CD4-positive, alpha-beta T cell treated with Interleukin-15 for 4 hours (primary cell): Measurements from ENCODE around the gene ANO4.
"Not testable (repeated sequence)": the region's sequence is repeated elsewhere in the genome, so short reads cannot be mapped to it uniquely, and the experiment has no call there.

Experiments
- DNase-seq: peaks from one replicate; pipeline ENCODE4 v3.0.0-alpha.2; 2020; ENCODE audit warnings: low spot score

Gene ANO4

DNA sequence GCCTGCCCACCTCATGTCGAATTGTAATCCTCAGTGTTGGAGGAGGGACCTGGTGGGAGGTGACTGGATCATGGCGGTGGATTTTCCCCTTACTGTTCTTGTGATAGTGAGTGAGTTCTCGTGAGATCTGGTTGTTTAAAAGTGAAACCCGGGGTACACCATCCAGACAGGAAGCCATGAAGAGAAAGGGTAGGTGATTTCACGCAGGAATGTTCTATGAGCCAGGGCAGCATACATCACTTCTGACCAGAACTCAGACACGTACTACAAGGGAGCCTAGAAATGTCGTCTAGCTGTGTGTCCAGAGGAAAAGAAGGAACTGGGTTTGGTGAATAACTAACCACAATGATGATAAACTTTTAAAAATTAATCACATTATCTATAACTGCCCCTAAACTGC, 80.6 kb downstream of the ANO4 start:
- no peak for DNase-seq

DNA sequence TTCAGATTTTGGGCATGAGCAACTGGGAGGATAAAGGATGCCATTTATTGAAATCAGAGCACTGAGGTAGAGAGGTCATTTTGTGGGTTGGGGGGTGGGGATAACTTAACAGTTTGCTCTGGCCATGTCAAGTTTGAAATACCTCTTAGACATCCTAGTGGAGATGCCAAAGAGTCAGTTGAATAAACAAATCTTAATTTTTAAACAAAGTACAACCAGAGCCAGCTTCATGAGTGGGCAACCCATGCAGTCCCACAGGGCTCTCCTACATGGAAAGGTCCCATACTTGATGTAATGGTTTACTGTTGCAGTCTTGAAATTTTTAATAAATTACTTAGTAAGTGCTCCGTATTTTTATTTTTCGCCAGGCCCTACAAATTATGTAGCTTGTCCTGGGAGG, 81.2 kb downstream of the ANO4 start:
- no peak for DNase-seq

DNA sequence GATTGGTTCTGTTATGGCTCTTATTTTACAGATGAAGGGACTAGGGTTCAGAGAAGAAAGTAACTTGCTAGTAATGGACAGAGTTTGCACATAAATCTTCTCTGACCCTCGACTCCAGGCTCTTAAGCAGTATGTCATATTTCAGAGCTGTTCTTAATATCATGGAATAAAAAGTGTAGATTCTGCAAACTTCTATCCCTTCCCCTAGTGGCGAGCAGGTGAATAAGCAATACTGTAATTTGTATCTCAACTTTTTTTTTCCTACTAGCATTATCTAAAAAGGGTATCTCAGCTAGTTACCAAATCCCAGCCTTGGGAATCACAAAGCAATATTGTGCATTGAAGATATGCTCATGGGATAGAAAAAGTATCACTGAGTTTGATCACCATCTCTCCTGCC, 83.2 kb downstream of the ANO4 start:
- no peak for DNase-seq

DNA sequence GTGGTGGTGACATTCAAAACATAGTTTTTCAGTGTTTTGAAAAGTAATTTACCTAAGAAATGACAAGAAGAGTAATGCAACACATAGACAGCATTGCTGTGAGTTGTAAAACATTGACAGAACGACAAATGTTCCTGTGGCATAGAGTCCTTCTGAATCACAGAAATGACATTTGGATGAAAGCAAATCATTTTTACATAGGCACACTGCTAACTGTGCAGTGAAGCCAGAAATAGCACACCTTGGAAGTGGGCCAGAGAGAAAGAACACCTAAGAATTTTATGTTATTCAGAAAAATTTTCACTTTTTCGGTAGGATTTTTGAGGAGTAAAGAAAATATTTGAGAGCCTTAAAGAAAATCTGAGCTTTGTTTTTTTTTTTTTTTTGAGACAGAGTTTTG, 100.6 kb downstream of the ANO4 start:
- no peak for DNase-seq

DNA sequence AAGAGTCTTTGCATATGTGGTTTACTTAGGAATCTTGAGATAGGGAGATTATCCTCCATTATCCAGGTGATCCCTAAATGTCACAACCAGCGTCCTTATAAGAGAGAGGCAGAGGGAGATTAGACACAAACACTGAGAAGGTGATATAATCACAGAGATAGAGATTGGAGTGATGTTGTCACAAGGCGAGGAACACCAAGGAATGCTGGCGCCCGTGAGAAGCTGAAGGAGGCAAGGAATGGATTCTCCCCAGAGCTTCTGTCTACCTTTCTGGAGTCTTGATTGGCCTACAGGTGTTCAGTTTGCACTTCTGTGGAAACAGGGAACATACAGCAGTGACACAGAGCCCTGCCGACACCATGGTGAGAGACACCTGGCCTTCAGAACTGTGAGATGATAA, 101.6 kb downstream of the ANO4 start:
- no peak for DNase-seq

DNA sequence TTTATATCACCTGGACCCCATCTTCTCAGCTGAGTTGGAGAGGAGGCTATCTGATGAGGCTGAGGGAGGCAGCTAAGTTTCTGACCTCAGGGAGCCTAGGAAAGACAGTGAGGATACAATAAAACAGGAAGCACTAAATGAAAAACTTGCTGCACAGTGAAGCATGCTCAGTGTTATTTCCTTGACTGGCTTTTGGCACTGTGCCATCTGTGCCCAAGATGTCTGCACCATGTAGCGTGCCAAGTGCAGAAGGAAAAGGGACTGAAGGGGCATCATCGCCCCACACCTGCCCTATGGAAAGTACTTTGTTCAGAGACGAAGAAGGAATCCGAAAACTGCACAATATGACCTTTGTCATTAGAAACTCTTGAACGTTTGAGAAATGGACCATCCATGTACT, 102.7 kb downstream of the ANO4 start:
- no peak for DNase-seq

DNA sequence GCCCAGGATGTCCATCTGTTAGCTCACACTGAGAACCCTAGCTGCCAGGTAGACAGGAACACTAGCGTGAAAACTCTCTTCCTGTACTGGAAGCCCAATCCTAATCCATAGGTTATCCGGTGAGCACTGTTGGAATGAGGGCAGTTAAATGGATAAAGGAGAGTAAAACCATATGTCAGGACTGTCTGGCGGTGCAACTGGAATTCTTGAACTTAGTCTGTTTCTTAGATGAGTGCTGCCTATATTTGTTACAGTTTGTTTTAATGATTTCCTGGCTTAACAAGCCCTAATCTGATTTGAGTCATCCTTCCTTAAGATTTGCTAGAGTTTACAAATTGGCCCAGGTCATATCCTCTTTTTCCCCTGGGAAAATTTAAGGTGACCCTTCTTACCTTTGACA, 104.7 kb downstream of the ANO4 start:
- no peak for DNase-seq

DNA sequence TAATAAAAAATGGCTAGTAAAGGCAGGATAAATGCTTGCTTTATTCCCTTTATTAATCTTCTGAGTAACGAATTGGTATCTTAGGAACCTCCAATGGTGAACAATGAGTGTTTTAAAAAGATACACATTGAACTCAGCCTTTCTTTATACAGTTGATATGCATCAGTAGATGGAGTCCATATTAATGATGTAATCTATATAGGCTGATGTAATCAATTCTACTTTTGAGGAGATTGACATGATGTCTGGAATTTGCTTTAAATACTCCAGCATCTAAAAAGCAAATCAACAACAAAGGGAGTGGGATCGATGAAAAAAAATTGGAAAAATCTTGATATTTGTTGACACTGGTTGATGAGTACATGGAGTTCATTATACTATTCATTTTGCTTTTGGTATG, 106.2 kb downstream of the ANO4 start:
- no peak for DNase-seq

DNA sequence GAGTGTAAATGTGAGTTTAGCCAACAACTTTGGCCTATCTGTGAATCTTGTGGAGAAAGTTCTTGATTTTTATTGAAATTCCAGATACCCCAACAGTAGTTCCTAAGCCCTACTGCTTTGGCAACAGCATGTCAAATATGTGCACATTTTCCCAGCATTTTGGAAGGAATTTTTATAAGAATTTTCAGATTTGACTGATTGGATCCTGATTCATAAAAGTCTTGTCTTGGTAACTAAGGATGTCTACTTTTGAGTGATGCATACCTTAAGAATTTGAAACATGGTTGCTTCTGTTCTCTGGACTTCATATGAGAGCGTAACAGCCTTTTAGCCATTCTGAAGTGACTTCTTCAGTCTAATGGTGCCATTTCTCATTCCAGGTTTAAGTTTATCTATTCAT, 106.7 kb downstream of the ANO4 start:
- DNase-seq, result no peak

DNA sequence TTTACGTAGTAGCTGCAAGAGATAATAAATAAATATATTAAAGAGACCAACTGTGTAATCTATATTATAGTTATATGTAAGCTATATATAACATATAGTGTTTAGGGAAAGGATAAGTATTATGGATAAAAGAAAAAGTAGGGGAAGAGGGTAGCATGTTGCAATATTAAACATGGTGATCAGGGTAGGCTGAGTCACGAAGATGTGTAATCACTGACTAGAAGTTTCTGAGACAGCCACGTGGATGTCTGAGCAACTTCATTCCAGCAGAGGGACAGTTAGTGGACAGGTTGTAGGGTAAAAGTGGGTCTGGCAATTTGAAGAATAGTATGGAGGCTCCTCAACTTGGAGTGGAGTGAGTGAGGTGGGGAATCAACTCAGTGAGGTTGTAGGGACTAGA, 109.7 kb downstream of the ANO4 start:
- DNase-seq, result no peak

DNA sequence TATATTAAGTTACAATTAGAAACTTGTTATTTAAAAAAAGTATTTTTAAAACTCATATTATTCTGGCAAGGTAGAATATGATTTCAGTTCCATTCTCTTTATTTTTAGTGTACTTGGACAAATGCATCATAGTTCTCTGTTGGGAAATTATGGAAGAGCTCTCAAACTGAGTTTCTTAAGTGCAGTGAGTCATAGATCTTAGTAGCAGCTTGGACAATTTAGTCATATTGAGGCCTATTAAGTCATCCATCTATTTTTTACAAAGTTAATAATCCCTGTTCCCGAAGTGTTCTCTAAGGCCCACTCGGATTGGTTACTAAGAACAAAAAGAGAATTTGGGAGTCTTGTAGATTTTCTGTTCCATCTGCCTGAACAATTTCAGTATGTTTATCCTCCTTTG, 113.9 kb downstream of the ANO4 start:
- no peak for DNase-seq

DNA sequence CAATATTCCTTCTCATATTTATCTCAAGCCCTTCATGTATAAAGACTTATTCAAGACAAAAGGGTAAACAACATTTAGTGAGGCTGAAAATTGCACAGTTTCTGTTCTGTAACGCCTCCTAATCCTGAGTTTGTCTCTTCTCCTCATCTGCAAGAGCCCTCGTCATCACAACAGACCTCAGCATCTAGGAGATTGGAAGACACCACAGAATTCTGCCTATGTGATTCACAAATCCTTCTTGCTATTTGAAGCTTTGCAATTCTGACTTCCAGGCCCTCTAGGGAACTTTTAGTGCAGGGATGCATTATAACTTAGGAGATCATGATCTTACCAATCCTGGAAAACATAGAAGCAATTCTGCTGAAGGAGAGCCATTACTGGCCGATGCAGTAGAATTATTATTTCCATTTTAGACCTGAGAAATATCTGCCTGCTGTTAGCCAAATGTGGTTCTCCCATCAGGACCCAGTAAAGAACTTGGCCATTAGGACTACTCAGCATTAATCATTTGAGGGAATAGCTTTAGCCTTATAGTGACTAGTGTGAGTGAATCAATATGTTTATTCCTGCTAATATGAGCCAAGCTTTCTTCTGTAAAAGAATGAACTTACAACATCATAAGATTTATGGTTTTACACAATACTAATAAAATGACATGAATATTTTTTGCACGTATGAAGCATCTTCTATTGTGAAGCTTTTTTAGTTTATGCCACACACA, 119.5 kb downstream of the ANO4 start:
- no peak for DNase-seq

DNA sequence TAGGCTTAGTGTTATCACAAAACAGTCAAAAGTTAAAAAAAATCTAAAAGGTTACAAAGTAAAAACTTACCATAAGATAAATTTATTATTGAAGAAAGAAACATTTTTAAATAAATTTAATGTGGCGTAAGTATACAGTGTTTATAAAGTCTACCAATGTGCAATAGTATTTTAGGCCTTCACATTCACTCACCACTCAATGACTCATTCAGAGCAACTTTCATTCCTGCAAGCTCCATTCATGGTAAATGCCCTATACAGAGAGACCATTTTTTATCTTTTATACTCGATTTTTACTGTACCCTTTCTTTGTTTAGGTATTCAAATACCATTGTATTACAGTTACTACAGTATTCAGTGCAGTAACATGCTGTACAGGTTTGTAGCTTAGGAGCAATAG, 124.5 kb downstream of the ANO4 start:
- DNase-seq, result no peak

DNA sequence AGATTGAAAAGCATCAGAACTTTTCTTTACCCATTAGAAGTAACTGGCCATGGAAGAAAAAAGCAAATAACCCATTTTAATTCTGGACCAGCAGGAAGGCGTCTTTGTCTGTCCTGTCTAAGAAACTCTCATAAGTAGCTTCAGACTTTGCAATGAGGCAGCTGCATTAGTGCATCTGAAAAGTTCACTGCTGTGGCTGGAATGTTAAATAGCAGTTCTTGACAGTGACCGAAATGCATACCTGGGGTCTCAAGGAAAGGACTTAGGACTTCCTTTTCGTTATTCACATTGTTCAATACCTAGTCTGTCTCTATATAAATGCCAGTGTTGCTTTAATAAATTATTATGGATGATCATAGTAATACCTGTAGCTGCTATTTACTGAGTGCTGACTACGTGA, 125.9 kb downstream of the ANO4 start:
- DNase-seq, result no peak

DNA sequence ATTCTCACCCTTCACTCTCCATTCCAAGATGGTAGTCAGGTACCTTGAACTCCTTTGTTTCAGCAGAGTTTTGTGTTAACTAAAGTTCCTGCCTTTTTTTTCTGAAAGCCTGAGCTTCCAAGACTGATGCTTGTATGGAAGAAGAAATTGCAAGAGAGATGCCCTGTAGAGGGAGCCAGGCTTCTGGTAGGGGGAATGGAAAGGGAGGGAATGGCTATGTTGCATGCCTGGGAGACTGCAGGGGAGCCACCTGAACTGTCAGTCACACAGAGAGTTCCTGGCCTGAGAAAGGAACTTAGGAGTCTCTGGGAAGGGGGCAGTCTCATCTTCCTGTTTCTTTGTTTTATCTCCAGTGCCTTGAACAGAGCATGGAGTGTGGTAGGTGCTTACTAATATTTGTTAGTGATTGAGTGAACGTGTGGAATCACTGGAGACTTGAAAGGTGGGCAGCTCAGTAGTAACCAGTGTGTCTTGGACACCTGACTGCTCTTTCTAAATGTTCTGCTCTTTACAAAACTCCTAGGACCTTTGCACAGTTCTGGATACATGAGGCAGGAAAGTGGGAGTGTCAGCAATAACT, 132.2 kb downstream of the ANO4 start:
- DNase-seq, result no peak

DNA sequence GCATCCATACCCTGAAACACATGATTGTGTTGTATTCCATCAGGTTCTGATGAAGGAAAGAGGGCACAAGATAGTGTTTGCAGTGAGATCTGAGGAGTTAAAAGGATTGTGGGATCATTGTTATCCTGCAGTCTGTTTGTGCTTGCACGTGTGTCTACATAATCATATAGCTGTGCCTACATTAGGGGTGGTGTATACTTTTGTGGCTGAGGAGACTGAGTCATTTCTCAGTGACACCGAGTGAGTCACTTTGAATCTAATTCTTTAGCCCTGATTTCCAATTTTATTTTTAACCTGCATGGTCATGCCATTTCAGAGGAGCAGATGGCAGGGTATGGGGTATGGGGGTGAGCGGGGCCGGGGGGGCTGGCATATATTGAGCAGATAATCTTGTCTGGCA, 133.2 kb downstream of the ANO4 start:
- DNase-seq, result no peak

DNA sequence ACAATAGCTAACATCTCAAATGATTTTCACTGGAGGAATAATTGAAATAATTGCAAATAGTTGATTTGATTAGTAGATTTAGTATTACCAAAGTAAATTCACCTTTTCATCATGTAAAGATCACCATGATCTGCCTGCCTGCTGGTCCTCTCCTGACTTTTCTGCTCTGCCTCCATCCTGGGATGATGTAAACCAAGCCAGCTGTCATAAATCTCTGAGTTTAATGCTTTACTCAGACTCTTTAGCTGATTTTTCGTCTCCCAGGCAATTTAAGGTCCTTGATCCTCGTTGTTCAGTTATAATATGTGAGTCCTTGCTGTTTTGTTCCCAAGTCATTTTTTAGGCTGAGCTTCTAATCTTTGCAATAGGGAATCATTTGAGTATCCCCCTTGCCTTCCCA, 138.0 kb downstream of the ANO4 start:
- DNase-seq, result no peak

DNA sequence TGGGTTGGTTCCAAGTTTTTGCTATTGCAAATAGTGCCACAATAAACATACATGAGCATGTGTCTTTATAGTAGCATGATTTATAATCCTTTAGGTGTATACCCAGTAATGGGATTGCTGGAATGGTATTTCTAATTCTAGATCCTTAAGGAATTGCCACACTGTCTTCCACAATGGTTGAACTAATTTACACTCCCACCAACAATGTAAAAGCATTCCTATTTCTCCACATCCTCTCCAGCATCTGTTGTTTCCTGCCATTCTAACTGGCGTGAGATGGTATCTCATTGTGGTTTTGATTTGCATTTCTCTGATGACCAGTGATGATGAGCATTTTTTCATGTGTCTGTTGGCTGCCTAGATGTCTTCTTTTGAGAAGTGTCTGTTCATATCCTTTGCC, 139.0 kb downstream of the ANO4 start:
- DNase-seq, result not testable (repeated sequence)

DNA sequence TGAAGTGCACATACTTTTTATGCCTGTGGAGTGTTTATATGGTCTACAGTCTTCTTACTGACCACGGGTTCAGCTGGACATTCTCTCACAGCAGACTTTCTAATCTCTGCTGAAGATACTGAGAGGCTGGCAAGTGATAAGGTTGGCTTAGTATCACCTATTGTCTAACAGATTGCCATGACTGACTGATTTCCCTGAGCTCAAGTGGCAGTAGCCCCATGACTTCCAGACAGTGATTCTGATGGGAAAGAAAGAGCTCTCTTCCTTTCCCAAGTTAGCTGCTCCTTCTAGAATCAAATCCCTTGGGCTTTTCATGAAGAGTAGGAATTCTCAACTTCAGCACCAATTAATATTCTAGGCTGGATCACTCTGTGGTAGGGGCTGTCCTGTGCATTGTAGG, 141.4 kb downstream of the ANO4 start:
- no peak for DNase-seq

DNA sequence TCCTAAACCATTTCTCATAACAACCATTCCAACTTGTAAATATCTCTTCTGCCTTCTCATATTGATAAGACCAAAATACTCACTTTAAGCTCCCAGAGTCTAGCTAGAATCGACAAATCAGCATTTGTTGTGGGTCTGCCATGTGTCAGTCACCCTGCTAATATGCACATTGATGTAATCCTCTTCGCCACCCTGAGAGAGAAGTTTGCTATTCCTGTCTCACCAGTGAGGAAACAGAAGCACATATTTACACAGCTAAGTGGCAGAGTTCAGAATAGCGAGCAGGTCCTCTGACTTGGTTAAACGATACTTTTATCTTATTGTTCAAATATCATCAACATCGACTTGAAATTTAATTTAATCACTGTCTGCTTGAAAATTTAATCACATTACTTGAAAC, 142.1 kb downstream of the ANO4 start:
- DNase-seq, result no peak

DNA sequence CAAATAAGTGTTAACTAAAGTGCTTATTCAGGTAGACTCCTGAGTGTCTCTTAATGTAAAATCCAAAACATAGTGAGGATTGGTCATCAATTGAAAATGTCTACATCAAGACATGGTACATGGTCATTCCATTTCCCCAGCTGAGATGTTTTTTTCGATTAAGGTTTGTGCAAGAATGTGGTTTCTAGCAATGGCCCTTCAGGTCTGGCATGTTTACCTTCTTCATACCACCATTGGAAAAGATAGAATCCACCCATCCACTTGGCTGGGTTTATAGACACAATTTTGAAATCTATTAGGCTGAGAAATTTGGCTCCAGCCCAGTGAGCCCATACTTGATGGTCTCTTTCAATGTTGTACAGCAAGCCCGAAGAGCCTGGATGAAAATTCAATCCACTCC, 145.9 kb downstream of the ANO4 start:
- no peak for DNase-seq

DNA sequence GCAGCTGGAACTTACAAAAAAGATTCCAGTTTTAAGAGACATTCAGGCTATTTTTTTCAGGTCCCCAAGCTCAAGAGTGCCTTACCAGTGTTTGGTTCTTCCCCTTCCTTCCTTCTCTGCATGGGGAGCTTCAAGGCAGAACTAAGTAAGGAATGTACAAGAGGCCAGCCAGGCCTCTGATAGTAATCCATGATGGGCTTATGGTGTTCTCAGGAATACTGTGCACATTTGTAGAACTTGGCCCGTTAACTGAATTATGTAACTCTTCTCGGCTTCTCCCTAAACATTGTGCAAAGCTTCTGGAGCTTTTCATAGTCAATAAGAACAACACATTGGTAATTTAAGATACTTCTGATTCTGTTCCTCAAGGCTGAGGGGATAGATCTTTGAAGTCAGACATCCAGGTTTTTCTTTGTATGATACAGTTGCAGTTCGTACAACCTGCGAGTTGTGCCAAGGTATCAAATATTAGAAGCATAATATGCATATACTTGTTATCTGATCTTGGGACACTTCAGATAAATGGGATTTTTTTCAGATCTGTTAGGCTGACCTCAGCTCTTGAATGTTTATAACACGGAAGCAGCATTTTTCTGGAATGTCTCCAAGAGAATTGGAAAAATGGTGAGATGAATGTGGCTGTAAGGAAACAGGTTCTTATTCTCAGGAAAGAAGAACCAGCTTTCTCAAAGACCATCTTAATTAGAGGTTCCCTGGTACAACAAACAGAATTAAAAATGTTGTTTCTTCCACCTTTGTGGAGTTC, 148.6 kb downstream of the ANO4 start:
- no peak for DNase-seq

DNA sequence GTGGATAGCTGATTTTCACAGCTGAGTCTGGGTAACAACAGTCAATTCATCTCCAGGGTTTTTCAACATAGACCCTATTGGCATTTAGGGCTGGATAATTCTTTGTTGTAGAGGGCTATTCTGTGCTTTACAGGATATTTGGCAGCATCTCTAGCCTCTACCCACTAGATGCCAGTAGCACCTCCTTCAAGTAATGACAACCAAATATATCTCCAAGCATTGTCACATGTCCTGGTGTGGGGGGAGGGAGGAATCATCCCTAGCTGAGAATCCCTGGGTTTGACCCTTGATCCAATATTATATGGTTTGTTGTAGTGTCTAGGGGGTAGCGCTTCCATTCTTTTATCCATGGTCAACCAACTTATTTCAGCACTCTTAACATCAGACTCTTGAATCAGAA, 157.2 kb downstream of the ANO4 start:
- DNase-seq, result no peak

DNA sequence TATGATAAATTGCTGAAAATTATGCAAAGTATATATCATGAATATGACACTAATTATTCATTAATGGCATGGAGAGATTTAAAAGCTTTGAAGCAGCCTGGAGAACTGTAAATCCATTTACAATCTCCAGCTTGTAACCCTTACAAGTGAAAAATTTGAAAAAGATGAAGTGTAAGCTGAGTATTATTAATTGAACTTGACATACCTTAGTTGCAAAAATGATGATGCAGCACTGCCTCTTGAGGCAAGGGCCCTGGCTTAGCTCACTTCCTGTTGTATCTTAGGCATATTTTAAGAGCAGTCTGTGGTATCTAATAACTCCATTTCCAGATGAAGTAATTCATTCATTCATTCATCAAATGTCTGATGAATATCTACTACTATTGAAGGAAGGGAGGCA, 158.6 kb downstream of the ANO4 start:
- no peak for DNase-seq
